ENCODE measurements around the gene KIF19.

KIF19 gene

DNA sequence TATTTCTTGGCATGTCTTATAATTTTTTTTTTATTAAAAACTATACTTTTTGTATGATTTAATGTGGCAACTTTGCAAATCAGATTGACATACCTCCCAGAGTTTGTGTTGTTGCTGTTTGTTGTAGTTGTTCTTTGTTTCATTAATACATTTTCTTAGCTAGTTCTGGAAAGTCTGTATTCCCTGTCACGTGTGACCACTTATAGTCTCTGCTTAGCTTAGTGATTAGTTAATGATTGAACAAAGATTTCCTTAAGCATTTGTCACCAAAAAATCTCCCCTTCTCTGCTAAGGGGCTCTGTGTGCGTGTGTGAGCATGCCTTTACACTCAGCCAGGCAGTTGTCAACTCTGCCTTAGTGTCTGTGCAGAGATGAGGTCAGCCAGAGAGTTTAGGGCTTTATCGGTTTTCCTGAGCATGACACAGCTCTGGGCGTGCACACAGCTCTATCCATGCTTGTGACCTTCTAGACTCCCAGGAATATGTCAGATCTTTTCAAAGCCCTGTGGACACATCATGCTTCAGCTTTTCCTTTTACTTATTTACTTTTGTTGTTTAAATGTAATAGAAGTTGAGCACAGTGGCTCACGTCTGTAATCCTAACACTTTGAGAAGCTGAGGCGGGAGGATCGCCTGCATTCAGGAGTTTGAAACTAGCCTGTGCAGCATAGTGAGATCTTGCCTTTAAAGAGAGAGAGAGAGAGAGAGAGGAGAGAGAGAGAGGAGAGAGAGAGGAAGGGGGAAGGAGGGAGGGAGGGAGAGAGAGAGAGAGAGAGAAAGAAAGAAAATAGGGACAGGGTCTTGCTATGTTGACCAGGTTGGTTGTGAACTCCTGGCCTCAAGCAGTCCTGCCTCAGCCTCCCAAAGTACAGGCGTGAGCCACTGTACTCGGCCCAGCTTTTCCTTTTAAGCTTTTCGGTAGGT lies 30.1 kb upstream of the KIF19 start:
- Histone ChIP-seq H3K4me3 (ENCODE audit: insufficient read depth, low read length, poor library complexity, severe bottlenecking) (no peak overlapping the region), H3K9ac (ENCODE audit: low read length) (no peak overlapping the region)
- no peak for TF ChIP-seq CTCF (IDR thresholded peaks at IDR 0.05; ENCODE audit: insufficient read depth, low read length, poor library complexity, severe bottlenecking)
- TF ChIP-seq EZH2phosphoT487 (conservative IDR thresholded peaks at IDR 0.05; ENCODE audit: low read length): no peak

GRCh38 chr17:74296548-74296936 lies 29.5 kb upstream of the KIF19 start:
- Histone ChIP-seq H3K36me3 (ENCODE audit: low read length) (no peaks in the 10 kb centered on the region), H3K27ac (ENCODE audit: low read depth, low read length) (no peak overlapping the region)

More for the DNA sequence above, 30.1 kb upstream of the KIF19 start:
- Histone ChIP-seq H2AFZ (ENCODE audit: low read depth, low read length, severe bottlenecking) (no peak overlapping the region), H4K20me1 (ENCODE audit: low read depth, low read length) (no peaks in the 10 kb centered on the region), H3K4me2 (ENCODE audit: low read depth, low read length, poor library complexity, severe bottlenecking) (no peak overlapping the region), H3F3A (ENCODE audit: insufficient read depth) (no peaks in the 10 kb centered on the region), H3K27me3 (ENCODE audit: low read length) (no peaks in the 10 kb centered on the region), H3K79me2 (ENCODE audit: insufficient read depth, low read length) (no peaks in the 10 kb centered on the region), H3K36me3 (ENCODE audit: low read length) (no peaks in the 10 kb centered on the region), H3K9me2 (replicated peaks; ENCODE audit: insufficient read depth, low read length) (no peaks in the 10 kb centered on the region), H3K27ac (ENCODE audit: low read depth, low read length) (no peak overlapping the region), H3K9me3 (ENCODE audit: insufficient read depth, low read length) (no peaks in the 10 kb centered on the region)

DNA sequence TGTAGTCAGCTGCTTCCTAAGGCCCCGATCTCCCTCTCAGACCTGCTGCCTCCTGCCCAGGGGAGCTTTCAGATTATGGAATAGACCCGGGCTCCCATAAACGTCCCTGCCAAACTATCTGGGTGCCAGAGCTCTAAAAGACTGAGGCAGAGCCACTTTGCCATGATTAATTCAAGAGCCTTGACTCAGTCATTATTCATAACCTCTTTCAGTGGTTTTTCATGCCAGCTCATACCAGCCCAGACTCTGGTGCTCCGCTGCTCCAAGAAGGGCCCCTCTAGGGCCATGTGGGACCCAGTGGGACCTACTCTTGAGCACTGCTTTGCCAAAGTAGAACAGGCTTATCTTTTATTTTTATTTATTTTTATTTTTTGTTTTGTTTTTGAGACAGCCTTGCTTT lies 28.1 kb upstream of the KIF19 start:
- H3F3A ChIP-seq (ENCODE audit: insufficient read depth): no peaks in the 10 kb centered on the region
- no peak overlapping the region for H3K9ac ChIP-seq (ENCODE audit: low read length)
- H3K4me2 ChIP-seq (ENCODE audit: low read depth, low read length, poor library complexity, severe bottlenecking): no peak overlapping the region
- H3K9me2 ChIP-seq (replicated peaks; ENCODE audit: insufficient read depth, low read length): no peaks in the 10 kb centered on the region
- no peaks in the 10 kb centered on the region for H3K9me3 ChIP-seq (ENCODE audit: insufficient read depth, low read length)
- H2AFZ ChIP-seq (ENCODE audit: low read depth, low read length, severe bottlenecking): no peak overlapping the region
- TF ChIP-seq CTCF (IDR thresholded peaks at IDR 0.05; ENCODE audit: insufficient read depth, low read length, poor library complexity, severe bottlenecking) (no peak), EZH2phosphoT487 (conservative IDR thresholded peaks at IDR 0.05; ENCODE audit: low read length) (no peak)
- no peak overlapping the region for H3K27ac ChIP-seq (ENCODE audit: low read depth, low read length)
- no peak overlapping the region for H3K4me3 ChIP-seq (ENCODE audit: insufficient read depth, low read length, poor library complexity, severe bottlenecking)
- no peaks in the 10 kb centered on the region for H3K27me3 ChIP-seq (ENCODE audit: low read length)
- no peaks in the 10 kb centered on the region for H3K79me2 ChIP-seq (ENCODE audit: insufficient read depth, low read length)
- H4K20me1 ChIP-seq (ENCODE audit: low read depth, low read length): no peaks in the 10 kb centered on the region
- no peaks in the 10 kb centered on the region for H3K36me3 ChIP-seq (ENCODE audit: low read length)

More at GRCh38 chr17:74296548-74296936, 29.5 kb upstream of the KIF19 start:
- Histone ChIP-seq H3K9ac (ENCODE audit: low read length) (no peak overlapping the region), H3K27me3 (ENCODE audit: low read length) (no peaks in the 10 kb centered on the region), H3K9me3 (ENCODE audit: insufficient read depth, low read length) (no peaks in the 10 kb centered on the region), H3K4me3 (ENCODE audit: insufficient read depth, low read length, poor library complexity, severe bottlenecking) (no peak overlapping the region), H3F3A (ENCODE audit: insufficient read depth) (no peaks in the 10 kb centered on the region), H3K79me2 (ENCODE audit: insufficient read depth, low read length) (no peaks in the 10 kb centered on the region), H3K4me2 (ENCODE audit: low read depth, low read length, poor library complexity, severe bottlenecking) (no peak overlapping the region), H4K20me1 (ENCODE audit: low read depth, low read length) (no peaks in the 10 kb centered on the region), H3K9me2 (replicated peaks; ENCODE audit: insufficient read depth, low read length) (no peaks in the 10 kb centered on the region), H2AFZ (ENCODE audit: low read depth, low read length, severe bottlenecking) (no peak overlapping the region)
- TF ChIP-seq EZH2phosphoT487 (conservative IDR thresholded peaks at IDR 0.05; ENCODE audit: low read length) (no peak), CTCF (IDR thresholded peaks at IDR 0.05; ENCODE audit: insufficient read depth, low read length, poor library complexity, severe bottlenecking) (no peak)
